SK-N-SH treated with all-trans-retinoic acid at 6 μM for 48 hours (cell line): Measurements from ENCODE around the gene BICC1.

ENCODE experiments used
- BACH2 ChIP-seq: fragments of 250-450 bp; sonication (Bioruptor Pico); IDR thresholded peaks from 2 replicates; pipeline ENCODE4 v1.9.0; 2021; ENCODE audit warnings: mild to moderate bottlenecking, borderline replicate concordance
- ISL1 ChIP-seq: fragments of 250-450 bp; sonication (Bioruptor Pico); IDR thresholded peaks from 2 replicates; pipeline ENCODE4 v2.1.2; 2022; ENCODE audit warnings: mild to moderate bottlenecking, moderate library complexity
- TOX ChIP-seq: fragments of 250-450 bp; sonication (Bioruptor Pico); IDR thresholded peaks from 2 replicates; pipeline ENCODE4 v1.8.0; 2021; ENCODE audit warnings: mild to moderate bottlenecking, moderate library complexity, borderline replicate concordance
- TF ChIP-seq, protein P1 (sequence below): fragments of 250-450 bp; sonication (Bioruptor Pico); IDR thresholded peaks from 2 replicates; pipeline ENCODE4 v1.5.1; 2020; ENCODE audit warnings: low read depth, mild to moderate bottlenecking, moderate library complexity

- TF ChIP-seq BACH2 (CRISPR knock-in tag): no peak
- TF ChIP-seq, protein P1, sequence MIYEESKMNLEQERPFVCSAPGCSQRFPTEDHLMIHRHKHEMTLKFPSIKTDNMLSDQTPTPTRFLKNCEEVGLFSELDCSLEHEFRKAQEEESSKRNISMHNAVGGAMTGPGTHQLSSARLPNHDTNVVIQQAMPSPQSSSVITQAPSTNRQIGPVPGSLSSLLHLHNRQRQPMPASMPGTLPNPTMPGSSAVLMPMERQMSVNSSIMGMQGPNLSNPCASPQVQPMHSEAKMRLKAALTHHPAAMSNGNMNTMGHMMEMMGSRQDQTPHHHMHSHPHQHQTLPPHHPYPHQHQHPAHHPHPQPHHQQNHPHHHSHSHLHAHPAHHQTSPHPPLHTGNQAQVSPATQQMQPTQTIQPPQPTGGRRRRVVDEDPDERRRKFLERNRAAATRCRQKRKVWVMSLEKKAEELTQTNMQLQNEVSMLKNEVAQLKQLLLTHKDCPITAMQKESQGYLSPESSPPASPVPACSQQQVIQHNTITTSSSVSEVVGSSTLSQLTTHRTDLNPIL: no peak
- TF ChIP-seq ISL1 (CRISPR knock-in tag): no peak
- TF ChIP-seq TOX (CRISPR knock-in tag): no peak
Measured at GRCh38 chr10:58514111-58514770, 1.6 kb downstream of the BICC1 start.
